ENCODE measurements around the gene BAAT.

BAAT gene

GRCh38 chr9:101381833-101382342, 2.9 kb downstream of the BAAT start:
- Mint-ChIP-seq H3K27ac (no peak overlapping the region), H3K9me3 (peaks cover 34% of the 10 kb centered on the region), H3K4me3 (no peak overlapping the region), H3K36me3 (ENCODE audit: low read depth) (peaks cover 26% of the 10 kb centered on the region), H3K27me3 (ENCODE audit: low read depth) (peaks cover 3% of the 10 kb centered on the region), H3K4me1 (no peaks in the 10 kb centered on the region)
- no peak for TF ChIP-seq CTCF (IDR thresholded peaks at IDR 0.05; ENCODE audit: unreplicated experiment in 3 of 3)

DNA sequence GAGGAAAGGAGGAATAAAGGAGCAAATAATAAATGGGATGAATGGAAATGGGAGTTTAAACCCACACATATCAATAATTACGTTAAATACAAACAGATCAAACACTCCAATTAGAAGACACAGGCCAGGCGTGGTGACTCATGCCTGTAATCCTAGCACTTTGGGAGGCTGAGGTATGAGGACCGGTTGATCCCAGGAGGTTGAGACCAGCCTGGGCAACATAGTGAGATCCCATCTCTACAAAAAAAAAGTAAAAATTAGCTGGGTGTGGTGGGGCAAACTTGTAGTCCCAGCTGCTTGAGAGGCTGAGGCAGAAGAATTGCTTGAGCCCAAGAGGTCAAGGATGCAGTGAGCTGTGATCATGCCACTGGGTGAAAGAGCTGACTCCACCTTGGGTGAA, 3.7 kb downstream of the BAAT start:
- peaks cover 5% of the 10 kb centered on the region for H3K4me1 Mint-ChIP-seq
- H3K36me3 Mint-ChIP-seq (ENCODE audit: low read depth) = peaks cover 22% of the 10 kb centered on the region
- H3K9me3 Mint-ChIP-seq = peaks cover 38% of the 10 kb centered on the region
- H3K4me3 Mint-ChIP-seq = no peak overlapping the region
- no peak overlapping the region for H3K27ac Mint-ChIP-seq
- peaks cover 3% of the 10 kb centered on the region for H3K27me3 Mint-ChIP-seq (ENCODE audit: low read depth)
- TF ChIP-seq CTCF (IDR thresholded peaks at IDR 0.05; ENCODE audit: unreplicated experiment in 3 of 3) = no peak

DNA sequence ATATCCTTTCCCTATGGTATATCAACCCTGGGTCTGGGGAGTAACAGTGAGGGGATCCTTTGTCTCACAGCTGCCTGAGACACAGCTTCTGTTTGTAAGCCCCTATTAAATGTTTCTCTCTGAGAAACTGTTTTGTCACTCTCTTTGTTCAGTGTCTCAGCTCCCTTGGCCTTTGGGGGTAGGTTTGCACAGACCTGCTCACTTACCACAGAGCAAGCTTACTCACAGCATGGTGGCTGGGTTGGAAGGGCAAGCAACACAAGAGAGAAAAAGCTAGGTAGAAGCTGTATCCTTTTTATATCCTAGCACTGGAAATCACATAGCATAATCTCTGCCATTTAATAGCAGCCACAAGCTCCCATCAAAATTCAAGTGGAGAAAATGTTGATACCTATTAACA, 4.5 kb downstream of the BAAT start:
- Mint-ChIP-seq H3K4me3 (no peak overlapping the region), H3K9me3 (peaks cover 34% of the 10 kb centered on the region), H3K27ac (no peak overlapping the region), H3K4me1 (peaks cover 9% of the 10 kb centered on the region), H3K36me3 (ENCODE audit: low read depth) (peaks cover 14% of the 10 kb centered on the region), H3K27me3 (ENCODE audit: low read depth) (peaks cover 3% of the 10 kb centered on the region)
- no peak for TF ChIP-seq CTCF (IDR thresholded peaks at IDR 0.05; ENCODE audit: unreplicated experiment in 3 of 3)

GRCh38 chr9:101376111-101376848, 8.5 kb downstream of the BAAT start:
- Mint-ChIP-seq H3K27ac (peak overlapping the region in 2 of 3 experiments; percentile 26 to 59), H3K4me1 (peaks cover 20% of the 10 kb centered on the region), H3K27me3 (ENCODE audit: low read depth) (no peaks in the 10 kb centered on the region), H3K9me3 (peaks cover 25% of the 10 kb centered on the region), H3K36me3 (ENCODE audit: low read depth) (no peaks in the 10 kb centered on the region), H3K4me3 (no peak overlapping the region)
- TF ChIP-seq CTCF (IDR thresholded peaks at IDR 0.05; ENCODE audit: unreplicated experiment in 3 of 3) = no peak

GRCh38 chr9:101375546-101375945, 9.3 kb downstream of the BAAT start:
- TF ChIP-seq CTCF (IDR thresholded peaks at IDR 0.05; ENCODE audit: unreplicated experiment in 3 of 3) = no peak
- Mint-ChIP-seq H3K27me3 (ENCODE audit: low read depth) (no peaks in the 10 kb centered on the region), H3K4me1 (peaks cover 20% of the 10 kb centered on the region), H3K27ac (peak overlapping the region in 1 of 3 experiments; percentile 26), H3K9me3 (peaks cover 25% of the 10 kb centered on the region), H3K4me3 (no peak overlapping the region), H3K36me3 (ENCODE audit: low read depth) (no peaks in the 10 kb centered on the region)
